Measurements from ENCODE around the gene FPGT.

DNA sequence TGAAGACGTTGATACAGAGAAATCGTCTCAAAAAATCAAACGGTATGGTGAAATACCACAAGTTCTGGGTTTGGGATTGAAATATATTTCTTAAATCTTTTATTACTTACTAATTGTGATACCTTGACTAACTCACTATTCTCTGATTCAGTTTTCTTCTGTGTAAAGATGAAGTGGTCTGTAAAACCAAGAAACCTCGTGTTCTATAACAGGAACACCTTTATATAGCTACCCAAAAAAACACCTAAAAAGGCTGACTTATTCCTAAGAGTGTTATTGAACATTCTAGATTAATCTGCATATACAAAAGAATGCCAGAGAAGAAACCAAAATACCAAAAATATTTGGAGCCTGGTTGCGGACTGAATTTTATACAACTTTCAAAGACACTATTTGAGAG lies 787 bp upstream of the FPGT start:
- TF ChIP-seq, protein P1, sequence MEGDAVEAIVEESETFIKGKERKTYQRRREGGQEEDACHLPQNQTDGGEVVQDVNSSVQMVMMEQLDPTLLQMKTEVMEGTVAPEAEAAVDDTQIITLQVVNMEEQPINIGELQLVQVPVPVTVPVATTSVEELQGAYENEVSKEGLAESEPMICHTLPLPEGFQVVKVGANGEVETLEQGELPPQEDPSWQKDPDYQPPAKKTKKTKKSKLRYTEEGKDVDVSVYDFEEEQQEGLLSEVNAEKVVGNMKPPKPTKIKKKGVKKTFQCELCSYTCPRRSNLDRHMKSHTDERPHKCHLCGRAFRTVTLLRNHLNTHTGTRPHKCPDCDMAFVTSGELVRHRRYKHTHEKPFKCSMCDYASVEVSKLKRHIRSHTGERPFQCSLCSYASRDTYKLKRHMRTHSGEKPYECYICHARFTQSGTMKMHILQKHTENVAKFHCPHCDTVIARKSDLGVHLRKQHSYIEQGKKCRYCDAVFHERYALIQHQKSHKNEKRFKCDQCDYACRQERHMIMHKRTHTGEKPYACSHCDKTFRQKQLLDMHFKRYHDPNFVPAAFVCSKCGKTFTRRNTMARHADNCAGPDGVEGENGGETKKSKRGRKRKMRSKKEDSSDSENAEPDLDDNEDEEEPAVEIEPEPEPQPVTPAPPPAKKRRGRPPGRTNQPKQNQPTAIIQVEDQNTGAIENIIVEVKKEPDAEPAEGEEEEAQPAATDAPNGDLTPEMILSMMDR (IDR thresholded peaks at IDR 0.05): no peak
- TF ChIP-seq EZH2 (IDR thresholded peaks at IDR 0.05; ENCODE audit: borderline replicate concordance, insufficient read depth, low read depth, low read length, poor library complexity, severe bottlenecking): no peak

Measured in B cell (primary cell).